HK-2 (cell line): ENCODE results near the gene PARVG.

Experiments
- DNase-seq: peaks from one replicate; pipeline ENCODE4 v3.0.0-alpha.2; 2018; ENCODE audit not compliant: unreplicated experiment

The PARVG gene, protein sequence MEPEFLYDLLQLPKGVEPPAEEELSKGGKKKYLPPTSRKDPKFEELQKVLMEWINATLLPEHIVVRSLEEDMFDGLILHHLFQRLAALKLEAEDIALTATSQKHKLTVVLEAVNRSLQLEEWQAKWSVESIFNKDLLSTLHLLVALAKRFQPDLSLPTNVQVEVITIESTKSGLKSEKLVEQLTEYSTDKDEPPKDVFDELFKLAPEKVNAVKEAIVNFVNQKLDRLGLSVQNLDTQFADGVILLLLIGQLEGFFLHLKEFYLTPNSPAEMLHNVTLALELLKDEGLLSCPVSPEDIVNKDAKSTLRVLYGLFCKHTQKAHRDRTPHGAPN

GRCh38 chr22:44180706-44181032, at the start of gene PARVG:
PARVG (plus strand) TSS chr22:44180925; CDS start chr22:44183330, 2,405 bp downstream.
- DNase-seq: no peak

DNA sequence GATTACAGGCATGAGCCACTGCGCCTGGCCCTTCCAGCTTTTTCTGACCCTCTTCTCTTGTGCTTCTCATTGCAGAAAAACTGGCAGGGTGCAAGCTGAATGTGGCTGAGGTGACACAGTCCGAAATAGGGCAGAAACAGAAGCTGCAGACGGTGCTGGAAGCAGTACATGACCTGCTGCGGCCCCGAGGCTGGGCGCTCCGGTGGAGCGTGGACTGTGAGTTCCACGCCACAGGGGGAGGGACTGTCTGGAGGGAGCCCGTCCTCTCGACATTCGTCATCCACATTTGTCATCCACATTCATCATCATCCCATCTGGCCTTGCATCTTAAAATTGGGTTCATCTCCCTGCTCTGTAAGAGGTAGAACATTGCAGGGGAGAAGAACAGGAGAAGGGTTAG, 49.3 kb upstream of the PARVG start:
- DNase-seq: no peak

DNA sequence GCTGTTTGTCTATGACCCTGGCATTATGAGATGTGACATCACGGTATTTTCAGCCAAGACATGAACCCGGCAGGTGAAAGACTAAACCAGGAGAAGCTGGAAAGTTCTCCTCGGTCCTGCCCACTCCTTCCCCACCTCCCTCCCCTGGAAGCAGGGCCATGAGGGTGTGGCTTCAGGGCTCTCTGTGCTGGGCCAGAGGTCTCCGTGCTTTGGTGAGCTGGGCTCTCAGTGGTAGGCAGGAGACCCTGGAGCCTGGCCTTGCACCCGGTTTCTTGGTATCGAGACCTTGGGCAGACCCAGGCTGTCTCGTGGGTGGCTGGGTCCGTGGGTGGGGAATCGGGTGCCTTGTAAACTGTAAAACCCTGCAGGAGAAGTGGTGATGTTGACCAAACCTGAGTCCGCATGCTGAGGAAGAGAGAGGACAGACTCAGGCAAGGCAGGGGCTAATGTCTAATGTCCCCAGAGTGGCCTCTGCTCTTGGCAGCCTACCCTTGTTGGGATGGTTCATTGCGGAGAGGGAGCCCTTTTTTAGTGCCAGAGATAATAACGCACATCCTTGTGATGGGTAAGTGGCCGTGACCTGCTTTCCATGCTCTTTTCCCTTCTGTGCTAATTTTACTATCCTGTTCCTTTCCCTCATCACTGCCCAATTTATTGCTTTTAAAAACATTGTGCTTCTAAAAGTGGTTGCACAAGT, 48.6 kb upstream of the PARVG start:
- no peak for DNase-seq

DNA sequence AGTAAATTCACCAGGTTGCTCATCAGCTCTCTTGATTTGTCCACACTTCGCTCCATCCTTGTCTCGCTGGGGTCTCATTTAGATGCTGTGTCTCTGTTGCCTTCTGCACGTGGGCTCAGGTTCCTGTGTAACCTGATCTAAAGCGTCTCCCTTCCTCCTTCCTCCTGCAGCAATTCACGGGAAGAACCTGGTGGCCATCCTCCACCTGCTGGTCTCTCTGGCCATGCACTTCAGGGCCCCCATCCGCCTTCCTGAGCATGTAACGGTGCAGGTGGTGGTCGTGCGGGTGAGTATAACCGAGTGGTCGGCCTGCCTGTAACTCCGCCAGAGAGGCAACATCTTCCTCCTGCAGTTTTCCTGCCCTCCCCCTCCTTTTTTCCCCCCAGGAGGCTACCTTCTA, 48.0 kb upstream of the PARVG start:
- no peak for DNase-seq

DNA sequence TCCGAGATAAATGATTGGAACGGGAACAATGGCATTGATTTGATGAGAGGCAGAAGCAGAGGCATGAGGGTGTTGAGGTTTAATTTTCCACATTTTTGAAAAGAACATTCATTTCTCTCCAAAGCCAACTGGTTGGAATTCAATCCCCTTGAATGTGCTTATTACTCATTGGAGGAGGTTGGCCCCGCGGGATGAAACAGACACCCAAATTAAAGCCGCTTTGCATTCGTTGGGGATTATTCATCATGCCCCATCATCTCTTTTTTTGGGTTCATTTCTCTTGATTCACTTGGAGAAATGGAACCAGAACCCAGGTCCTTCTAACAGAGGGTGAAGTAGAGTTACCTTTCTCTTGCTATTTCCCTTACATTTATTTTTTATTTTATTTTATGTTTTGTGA, 47.6 kb upstream of the PARVG start:
- DNase-seq: no peak

- no peak for DNase-seq
Observed at GRCh38 chr22:44133901-44134571, 46.7 kb upstream of the PARVG start.

DNA sequence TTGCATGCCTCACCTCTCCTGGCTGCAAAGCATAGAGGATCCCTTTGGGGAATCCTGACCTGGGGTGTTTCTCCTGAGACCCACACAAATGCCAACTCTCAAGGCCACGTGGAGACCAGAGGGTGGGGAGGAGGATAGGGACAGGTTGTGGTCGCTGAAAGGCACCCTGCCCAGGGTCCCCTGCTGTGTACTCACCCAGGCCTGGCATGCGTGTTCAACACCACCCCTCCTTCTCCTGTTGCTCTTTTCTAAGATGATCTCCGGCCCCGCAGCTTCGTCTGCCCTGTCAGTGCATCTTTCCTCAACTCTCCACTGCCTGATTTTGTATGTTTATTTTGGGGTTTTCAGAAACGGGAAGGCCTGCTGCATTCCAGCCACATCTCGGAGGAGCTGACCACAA, 44.6 kb upstream of the PARVG start:
- DNase-seq: no peak

GRCh38 chr22:44136786-44137185, 43.9 kb upstream of the PARVG start:
- DNase-seq: no peak

DNA sequence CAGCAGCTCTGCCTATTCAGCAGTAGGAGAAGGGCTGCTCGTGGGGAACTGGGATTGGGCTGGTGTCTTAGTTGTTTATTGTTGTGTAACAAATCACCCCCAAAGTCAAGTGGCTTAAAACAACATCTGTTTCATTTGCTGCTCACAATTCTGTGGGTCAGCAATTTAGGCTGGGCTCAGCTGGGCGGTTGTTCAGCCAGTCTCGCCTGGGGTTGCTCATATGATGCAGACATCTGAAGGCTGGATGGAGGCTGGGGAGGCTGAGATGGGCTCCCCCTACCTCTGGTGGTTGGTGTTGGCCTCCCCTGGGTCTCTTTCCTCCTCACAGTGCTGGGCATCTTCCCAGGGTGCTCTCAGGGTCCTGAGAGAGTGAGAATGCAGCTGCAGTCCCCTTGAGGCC, 43.3 kb upstream of the PARVG start:
- DNase-seq: no peak

DNA sequence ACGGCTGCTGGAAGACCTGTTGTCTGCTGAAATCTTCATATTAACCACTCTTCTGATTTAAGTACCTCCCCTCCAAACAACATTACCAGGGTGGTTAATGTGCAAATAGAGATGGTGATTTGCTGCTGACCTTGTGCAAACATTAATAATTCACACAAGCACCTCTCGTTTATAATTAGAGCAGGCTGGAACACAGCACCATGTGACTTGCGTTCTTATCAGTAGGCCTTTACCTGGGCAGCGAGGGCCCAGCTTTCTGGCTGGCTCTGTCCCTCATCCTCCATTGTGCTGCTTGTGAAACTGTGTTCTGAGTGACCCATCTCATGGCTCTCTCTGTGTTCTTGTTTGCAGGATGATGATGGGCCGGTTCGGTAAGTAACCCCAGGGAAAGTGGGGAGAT, 41.0 kb upstream of the PARVG start:
- DNase-seq: no peak

- DNase-seq: no peak
Observed at GRCh38 chr22:44142421-44143104, 38.2 kb upstream of the PARVG start.

- no peak for DNase-seq
Observed at GRCh38 chr22:44143105-44143474, 37.6 kb upstream of the PARVG start.

- no peak for DNase-seq
Observed at GRCh38 chr22:44143579-44143978, 37.1 kb upstream of the PARVG start.

DNA sequence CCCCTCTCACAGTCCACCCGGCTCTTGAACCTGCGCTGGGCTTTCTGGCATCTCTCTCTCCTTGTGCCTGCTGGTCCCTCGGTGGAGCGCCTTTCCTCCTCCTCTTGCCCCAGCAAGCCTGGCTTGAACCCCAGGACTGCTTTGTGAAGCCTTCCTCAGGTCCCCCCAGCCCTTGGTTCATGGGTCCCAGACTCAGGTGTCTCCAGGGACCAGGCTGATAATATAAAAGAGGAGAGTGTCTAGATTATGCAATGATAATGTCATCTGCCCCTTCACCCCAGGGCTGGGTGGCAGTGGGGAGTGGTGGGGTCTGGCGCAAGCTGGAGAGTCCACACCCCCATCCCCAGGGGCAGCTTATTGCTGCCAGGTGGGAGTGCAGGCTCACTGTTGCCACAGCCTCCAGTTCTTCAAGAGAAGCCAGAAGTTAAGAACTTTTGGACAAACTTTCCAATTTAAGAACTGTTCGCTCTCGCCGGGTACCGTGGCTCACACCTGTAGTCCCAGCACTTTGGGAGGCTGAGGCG, 36.6 kb upstream of the PARVG start:
- DNase-seq: no peak

- no peak for DNase-seq
Observed at GRCh38 chr22:44145544-44145943, 35.2 kb upstream of the PARVG start.

DNA sequence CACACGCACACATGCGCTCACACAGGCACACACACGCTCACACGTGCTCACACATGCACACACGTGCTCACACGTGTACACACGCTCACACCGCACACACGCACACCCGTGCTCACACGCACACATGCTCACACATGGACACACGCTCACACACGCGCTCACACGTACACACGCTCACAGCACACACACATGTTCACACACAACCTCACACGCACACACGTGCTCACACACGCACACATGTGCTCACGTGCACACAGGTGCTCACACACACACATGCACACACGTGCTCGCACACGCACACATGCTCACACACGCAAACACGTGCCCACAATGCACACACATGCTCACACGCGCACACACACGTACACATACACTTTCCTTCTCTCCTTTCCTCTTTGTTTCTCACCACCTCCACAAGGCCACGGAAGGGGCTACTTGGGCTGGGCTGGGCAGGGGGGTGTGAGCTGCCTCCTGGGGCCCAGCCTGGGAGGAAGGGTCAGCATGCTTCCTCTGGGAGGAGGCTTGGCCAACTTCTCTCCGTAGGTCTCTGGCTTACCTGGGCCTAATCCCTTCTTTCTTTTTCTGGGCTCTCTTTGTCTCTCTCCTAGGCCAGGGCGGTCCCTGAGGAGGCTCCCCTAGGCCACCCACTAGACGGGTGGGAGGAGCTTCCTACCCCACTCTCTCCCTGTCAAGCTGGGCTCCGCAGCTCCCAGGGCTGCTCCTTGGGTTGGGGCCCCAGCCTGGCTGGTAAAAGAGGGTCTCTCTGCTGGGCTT, 34.5 kb upstream of the PARVG start:
- DNase-seq: no peak

- DNase-seq: no peak
Observed at GRCh38 chr22:44147008-44147645, 33.6 kb upstream of the PARVG start.

DNA sequence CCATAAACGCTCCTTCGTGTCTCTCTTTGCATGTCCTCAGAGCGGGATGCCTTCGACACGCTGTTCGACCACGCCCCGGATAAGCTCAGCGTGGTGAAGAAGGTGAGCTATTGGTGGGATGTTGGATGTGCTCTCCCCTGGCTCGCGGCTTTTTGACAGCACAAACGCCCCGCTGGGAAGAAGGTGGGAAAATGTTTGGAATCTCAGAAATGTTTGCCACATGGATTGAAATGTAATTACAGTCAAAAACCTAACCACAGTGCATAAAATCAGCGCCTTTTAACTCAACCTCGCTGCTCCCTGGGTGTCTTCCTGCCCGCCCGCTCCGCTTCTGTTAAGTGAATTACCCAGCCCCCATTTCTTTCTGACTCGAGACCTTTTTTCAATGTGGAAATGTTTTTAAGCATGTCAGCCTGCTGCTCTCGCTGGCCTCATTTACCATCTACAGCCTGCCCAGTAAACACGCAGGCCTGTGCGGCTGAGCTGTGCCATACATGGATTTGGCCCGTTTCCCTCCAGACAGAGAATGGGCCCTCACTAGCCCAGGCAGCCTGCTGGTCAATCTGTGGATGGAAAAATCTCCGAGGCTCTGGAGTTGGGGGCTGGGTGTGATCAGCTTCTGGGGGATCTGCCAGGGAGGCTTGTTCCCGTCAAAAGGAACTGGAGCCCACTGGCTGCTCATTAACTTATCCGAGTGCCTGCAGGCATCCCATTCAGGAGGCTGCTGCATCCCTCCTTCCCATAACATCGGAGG, 32.7 kb upstream of the PARVG start:
- peak; percentile 19 for DNase-seq

DNA sequence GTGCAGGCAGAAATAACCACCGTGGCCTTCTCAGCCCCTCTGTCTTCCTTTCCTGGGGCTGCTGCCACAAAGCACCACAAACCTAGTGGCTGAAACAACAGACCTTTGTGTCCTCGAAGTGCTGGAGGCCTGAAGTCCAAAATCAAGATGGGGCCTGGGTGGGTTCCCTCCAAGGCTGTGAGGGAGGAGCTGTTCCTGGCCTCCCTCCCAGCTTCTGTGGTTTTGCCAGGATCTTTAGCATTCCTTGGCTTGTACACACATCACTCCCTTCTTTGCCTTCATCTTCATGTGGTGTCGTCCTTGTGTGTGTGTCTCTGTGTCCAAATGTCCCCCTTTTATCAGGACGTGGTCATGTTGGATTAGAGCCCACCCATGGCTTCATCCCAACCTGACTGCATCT, 29.0 kb upstream of the PARVG start:
- peak; percentile 14 for DNase-seq

- no peak for DNase-seq
Observed at GRCh38 chr22:44153710-44154109, 27.0 kb upstream of the PARVG start.
